ENCODE results near the gene TBX18.

The TBX18 gene

DNA sequence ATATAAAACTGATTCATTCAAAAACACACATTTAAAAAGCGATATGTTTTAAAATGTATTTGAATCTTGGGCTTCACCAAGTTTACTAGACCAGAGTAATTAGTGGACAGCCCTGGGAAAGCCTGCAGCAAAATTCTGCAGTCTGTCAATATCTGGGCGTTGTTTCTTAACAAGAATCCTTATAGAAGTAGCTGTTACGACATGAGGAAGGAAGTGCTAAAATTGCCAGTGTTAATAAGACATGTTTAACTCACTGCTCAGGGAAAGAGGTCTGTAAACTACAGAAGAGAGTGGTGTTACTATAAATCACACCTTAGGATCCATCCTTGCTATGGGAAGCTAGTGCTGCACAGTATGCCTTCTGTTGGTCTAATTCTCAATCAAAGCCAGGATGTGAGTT is 120.6 kb downstream of the TBX18 start:
- no peak for DNase-seq (ENCODE audit: low read depth)
- TF ChIP-seq, protein P1, sequence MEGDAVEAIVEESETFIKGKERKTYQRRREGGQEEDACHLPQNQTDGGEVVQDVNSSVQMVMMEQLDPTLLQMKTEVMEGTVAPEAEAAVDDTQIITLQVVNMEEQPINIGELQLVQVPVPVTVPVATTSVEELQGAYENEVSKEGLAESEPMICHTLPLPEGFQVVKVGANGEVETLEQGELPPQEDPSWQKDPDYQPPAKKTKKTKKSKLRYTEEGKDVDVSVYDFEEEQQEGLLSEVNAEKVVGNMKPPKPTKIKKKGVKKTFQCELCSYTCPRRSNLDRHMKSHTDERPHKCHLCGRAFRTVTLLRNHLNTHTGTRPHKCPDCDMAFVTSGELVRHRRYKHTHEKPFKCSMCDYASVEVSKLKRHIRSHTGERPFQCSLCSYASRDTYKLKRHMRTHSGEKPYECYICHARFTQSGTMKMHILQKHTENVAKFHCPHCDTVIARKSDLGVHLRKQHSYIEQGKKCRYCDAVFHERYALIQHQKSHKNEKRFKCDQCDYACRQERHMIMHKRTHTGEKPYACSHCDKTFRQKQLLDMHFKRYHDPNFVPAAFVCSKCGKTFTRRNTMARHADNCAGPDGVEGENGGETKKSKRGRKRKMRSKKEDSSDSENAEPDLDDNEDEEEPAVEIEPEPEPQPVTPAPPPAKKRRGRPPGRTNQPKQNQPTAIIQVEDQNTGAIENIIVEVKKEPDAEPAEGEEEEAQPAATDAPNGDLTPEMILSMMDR (conservative IDR thresholded peaks at IDR 0.05; ENCODE audit: control insufficient read depth, insufficient read depth, low read depth, low read length): no peak
- no peak overlapping the region for H3K4me3 ChIP-seq (ENCODE audit: control insufficient read depth, low read depth, low read length)

DNA sequence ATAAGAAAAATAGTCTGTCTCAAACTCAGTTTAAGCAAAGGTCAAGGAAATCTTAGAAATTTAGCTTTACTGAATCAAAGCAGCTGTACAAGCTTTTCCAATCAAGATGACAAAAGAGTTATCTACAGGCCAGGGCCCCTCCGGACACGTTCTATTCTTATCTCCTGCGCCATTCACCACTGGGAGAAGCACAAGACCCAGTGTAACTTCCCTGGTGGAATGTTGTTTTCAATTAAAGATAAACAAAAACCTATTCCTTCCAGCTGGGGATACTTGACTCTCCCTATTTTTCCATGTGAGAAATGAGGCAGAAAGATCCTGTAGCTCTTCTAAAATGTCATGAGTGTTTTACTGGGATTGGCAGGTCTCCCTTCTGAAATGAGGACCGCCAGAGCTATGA is 123.3 kb downstream of the TBX18 start:
- no peak overlapping the region for H3K4me3 ChIP-seq (ENCODE audit: control insufficient read depth, low read depth, low read length)
- DNase-seq (ENCODE audit: low read depth): no peak
- TF ChIP-seq, protein P1 (conservative IDR thresholded peaks at IDR 0.05; ENCODE audit: control insufficient read depth, insufficient read depth, low read depth, low read length): no peak

DNA sequence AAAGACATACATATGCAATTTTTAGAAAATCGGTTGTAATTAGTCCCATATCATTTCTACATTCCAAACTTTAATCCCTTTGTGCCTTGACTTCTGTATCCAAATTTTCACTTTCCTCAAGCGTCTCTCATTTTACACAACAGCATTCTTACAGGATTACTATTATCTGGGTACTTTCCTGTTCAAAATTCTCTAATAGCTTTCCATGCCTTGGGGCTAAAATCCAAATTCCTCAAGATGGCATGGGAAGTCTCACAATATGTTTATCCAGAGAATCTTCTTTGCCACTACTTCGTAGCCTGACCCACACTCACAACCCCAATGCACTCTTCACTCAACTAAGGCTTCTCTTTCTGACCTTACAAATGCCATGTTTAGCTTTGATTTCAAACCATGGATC is 125.0 kb downstream of the TBX18 start:
- DNase-seq (ENCODE audit: low read depth): no peak
- TF ChIP-seq, protein P1 (conservative IDR thresholded peaks at IDR 0.05; ENCODE audit: control insufficient read depth, insufficient read depth, low read depth, low read length): no peak
- no peak overlapping the region for H3K4me3 ChIP-seq (ENCODE audit: control insufficient read depth, low read depth, low read length)

DNA sequence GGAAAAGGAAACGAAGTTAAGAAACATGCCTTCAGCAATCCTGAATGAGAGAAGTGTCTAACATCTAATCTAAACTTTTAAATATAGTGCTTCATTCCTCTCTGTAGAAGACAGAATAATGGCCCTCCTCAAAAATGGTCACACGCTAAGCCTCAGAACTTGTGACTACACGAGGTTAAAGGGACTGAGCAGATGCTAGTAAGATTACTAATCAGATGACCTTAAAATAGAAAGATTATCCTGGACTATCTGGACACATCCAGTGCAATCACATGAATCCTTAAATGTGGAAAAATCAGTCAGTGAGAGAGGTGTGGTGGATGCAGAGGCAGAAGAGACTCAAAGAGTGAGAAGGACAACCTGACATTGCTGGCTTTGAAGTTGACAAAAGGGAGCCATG is 126.1 kb downstream of the TBX18 start:
- TF ChIP-seq, protein P1 (conservative IDR thresholded peaks at IDR 0.05; ENCODE audit: control insufficient read depth, insufficient read depth, low read depth, low read length): no peak
- no peak for DNase-seq (ENCODE audit: low read depth)
- no peak overlapping the region for H3K4me3 ChIP-seq (ENCODE audit: control insufficient read depth, low read depth, low read length)
